HG03378 (cell line): ENCODE measurements around the gene CNTNAP2.

Source experiments
- ATAC-seq: cut with Tn5 transposase; IDR thresholded peaks from one replicate; pipeline ENCODE4 v1.9.1; 2021; ENCODE audit warnings: mild to moderate bottlenecking, moderate library complexity; ENCODE audit not compliant: unreplicated experiment

CNTNAP2 gene

GRCh38 chr7:148153616-148154284 is 2037.1 kb downstream of the CNTNAP2 start:
- no peak for ATAC-seq

GRCh38 chr7:148155000-148155399 is 2038.4 kb downstream of the CNTNAP2 start:
- ATAC-seq: no peak

GRCh38 chr7:148155826-148156225 is 2039.2 kb downstream of the CNTNAP2 start:
- no peak for ATAC-seq

GRCh38 chr7:148156233-148156632 is 2039.6 kb downstream of the CNTNAP2 start:
- no peak for ATAC-seq

- ATAC-seq: no peak
These were observed 2042.7 kb downstream of the CNTNAP2 start for GRCh38 chr7:148159331-148159730.

GRCh38 chr7:148161776-148162175 is 2045.2 kb downstream of the CNTNAP2 start:
- no peak for ATAC-seq

GRCh38 chr7:148162808-148163207 is 2046.2 kb downstream of the CNTNAP2 start:
- ATAC-seq: no peak

- no peak for ATAC-seq
These were observed 2046.6 kb downstream of the CNTNAP2 start for GRCh38 chr7:148163246-148163645.

GRCh38 chr7:148172920-148173319 is 2056.3 kb downstream of the CNTNAP2 start:
- no peak for ATAC-seq

- no peak for ATAC-seq
These were observed 2056.8 kb downstream of the CNTNAP2 start for GRCh38 chr7:148173369-148173768.

- no peak for ATAC-seq
These were observed 2057.8 kb downstream of the CNTNAP2 start for GRCh38 chr7:148174376-148174775.

- ATAC-seq: no peak
These were observed 2058.9 kb downstream of the CNTNAP2 start for GRCh38 chr7:148175512-148175911.

GRCh38 chr7:148177972-148178371 is 2061.4 kb downstream of the CNTNAP2 start:
- ATAC-seq: no peak

GRCh38 chr7:148180075-148180474 is 2063.5 kb downstream of the CNTNAP2 start:
- no peak for ATAC-seq

- ATAC-seq: no peak
These were observed 2065.7 kb downstream of the CNTNAP2 start for GRCh38 chr7:148182264-148182663.

- no peak for ATAC-seq
These were observed 2068.4 kb downstream of the CNTNAP2 start for GRCh38 chr7:148185041-148185440.

- ATAC-seq: no peak
These were observed 2070.9 kb downstream of the CNTNAP2 start for GRCh38 chr7:148187471-148187870.

- ATAC-seq: no peak
These were observed 2074.9 kb downstream of the CNTNAP2 start for GRCh38 chr7:148191391-148192065.

- ATAC-seq: no peak
These were observed 2075.9 kb downstream of the CNTNAP2 start for GRCh38 chr7:148192491-148192890.

GRCh38 chr7:148201992-148202391 is 2085.4 kb downstream of the CNTNAP2 start:
- no peak for ATAC-seq

- no peak for ATAC-seq
These were observed 2088.2 kb downstream of the CNTNAP2 start for GRCh38 chr7:148204639-148205304.

GRCh38 chr7:148209643-148210190 is 2093.1 kb downstream of the CNTNAP2 start:
- ATAC-seq: no peak
